ENCODE data around the gene ZNF718. TPM values are rescaled to one million over a fixed set of nuclear protein-coding genes. Genes with fewer than 3 reads are reported as not detected.

ZNF718 gene
- total RNA-seq, 4 donors from 2014 or later = 7.2 to 12.0 (median 10.1) TPM

Other genes with a start within 250 kb of the ZNF718 start
- gene ZNF595, start 71.2 kb upstream of the ZNF718 start, total RNA-seq = 10 to 100 TPM; 29.7 to 37.3 (median 33.4) TPM
- under 1 TPM in 3 of 4 donors, not detected in 1; 0.39 to 0.63 (median 0.44) TPM for gene ZNF732, start 181.0 kb downstream of the ZNF718 start, total RNA-seq
- 10 to 100 TPM; 26.1 to 33.1 (median 29.6) TPM for gene ZNF141, start 213.3 kb downstream of the ZNF718 start, total RNA-seq